Brain microvascular endothelial cell (primary cell): ENCODE measurements around the gene DNAJC27.

Experiments used
- DNase-seq: peaks from one replicate; pipeline ENCODE4 v3.0.0-alpha.2; 2020
- H3K27ac ChIP-seq: fragments of 250-450 bp; sonication (Bioruptor Pico); 2 replicates; pipeline ENCODE4 v1.5.1; 2020; ENCODE audit warnings: mild to moderate bottlenecking, moderate library complexity
- H3K27me3 ChIP-seq: fragments of 250-450 bp; sonication (Bioruptor Pico); replicated peaks from 2 replicates; pipeline ENCODE4 v1.5.1; 2020; ENCODE audit warnings: mild to moderate bottlenecking
- H3K36me3 ChIP-seq: fragments of 250-450 bp; sonication (Bioruptor Pico); replicated peaks from 2 replicates; pipeline ENCODE4 v1.5.1; 2020; ENCODE audit warnings: mild to moderate bottlenecking
- H3K4me3 ChIP-seq: 2 replicates; pipeline ENCODE4 v1.5.1; 2011; ENCODE audit warnings: low read depth, mild to moderate bottlenecking, control low read depth, low read length, moderate library complexity
- in situ Hi-C: cut with HindIII; loops from 2 replicates; pipeline ENCODE4 v1.10.0; 2017; ENCODE audit warnings: low sequenced_read_pairs, low pct_ligation_motif_present
- TF ChIP-seq, protein P1 (sequence below): IDR thresholded peaks from 2 replicates; pipeline ENCODE4 v1.5.1; 2011; ENCODE audit warnings: low read depth, mild to moderate bottlenecking, moderate library complexity, low read length, control low read depth, inconsistent platforms; ENCODE audit errors: missing control alignments

Gene DNAJC27

DNA sequence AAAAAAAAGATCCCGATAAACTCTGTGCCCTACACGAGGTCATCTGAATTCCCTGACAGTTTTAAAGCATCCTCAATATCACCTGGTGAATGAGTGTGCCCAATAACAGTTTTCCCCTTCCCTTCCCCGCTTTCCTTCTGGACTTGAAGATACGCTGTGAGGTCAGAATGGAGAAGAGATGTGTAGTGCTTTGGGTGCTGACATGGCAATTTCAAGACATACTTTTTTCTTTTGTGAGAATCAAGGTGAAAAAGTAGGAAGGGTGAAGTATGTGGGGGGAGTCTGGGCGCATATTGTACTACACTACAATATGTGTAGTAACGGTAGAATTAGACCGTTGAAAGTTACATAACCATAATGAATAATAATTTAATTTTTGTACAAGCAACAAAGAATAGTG is 21.7 kb downstream of the DNAJC27 start:
- Histone ChIP-seq H3K36me3 (no peaks in the 10 kb centered on the region), H3K4me3 (no peak overlapping the region), H3K27me3 (no peaks in the 10 kb centered on the region), H3K27ac (no peak overlapping the region)
- DNase-seq: no peak
- in situ Hi-C loops: no loop called here
- TF ChIP-seq, protein P1, sequence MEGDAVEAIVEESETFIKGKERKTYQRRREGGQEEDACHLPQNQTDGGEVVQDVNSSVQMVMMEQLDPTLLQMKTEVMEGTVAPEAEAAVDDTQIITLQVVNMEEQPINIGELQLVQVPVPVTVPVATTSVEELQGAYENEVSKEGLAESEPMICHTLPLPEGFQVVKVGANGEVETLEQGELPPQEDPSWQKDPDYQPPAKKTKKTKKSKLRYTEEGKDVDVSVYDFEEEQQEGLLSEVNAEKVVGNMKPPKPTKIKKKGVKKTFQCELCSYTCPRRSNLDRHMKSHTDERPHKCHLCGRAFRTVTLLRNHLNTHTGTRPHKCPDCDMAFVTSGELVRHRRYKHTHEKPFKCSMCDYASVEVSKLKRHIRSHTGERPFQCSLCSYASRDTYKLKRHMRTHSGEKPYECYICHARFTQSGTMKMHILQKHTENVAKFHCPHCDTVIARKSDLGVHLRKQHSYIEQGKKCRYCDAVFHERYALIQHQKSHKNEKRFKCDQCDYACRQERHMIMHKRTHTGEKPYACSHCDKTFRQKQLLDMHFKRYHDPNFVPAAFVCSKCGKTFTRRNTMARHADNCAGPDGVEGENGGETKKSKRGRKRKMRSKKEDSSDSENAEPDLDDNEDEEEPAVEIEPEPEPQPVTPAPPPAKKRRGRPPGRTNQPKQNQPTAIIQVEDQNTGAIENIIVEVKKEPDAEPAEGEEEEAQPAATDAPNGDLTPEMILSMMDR: no peak

DNA sequence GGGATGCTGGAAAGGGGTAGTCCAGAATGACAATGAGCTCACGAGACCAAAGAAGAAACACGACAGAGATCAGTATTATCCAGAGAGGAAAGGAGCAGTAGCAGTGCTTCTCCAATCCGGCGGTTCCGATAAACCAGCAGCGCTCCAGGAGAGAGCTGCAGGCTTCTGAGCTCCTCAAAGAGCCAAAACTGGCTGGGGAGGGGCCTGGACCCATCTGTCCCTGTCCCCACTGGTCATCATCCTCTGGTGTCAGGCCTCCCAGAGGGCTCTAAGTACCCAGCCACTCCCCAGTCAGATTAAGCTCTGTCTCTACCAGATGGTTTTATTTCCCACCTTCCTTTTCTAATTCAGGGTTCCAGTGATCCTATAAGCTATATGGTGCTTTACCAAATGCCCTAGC is 23.2 kb downstream of the DNAJC27 start:
- no peak overlapping the region for H3K4me3 ChIP-seq
- TF ChIP-seq, protein P1: no peak
- no peaks in the 10 kb centered on the region for H3K27me3 ChIP-seq
- no peak overlapping the region for H3K27ac ChIP-seq
- no peaks in the 10 kb centered on the region for H3K36me3 ChIP-seq
- no peak for DNase-seq
- in situ Hi-C loops: no loop called here

DNA sequence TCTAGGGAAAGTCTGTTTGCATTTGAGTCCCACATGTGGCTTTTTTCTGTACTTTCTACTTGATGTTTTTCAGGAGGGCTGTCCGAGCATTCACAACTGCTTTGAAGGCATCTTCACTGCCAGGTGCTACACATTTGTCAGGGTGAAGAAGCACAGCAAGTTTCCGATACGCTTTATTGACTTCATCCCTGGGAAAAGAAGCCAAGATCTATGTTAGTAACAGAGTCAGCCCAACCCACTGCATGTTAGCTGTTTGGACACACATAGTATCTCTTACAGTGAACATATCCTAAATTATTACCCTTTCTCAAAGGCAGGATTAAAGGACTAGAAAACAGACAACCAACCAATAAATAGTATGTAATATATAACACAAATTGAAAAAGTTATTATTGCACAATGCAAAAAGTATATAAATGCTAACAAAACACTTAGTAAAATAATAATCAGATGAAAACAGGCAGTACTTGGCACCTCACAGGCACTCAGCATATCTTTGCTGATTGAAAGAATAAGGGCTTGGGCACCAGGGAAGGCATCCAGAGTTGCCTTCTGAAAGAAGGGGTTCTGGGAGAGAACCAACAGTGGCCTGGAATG is 24.1 kb downstream of the DNAJC27 start:
- H3K36me3 ChIP-seq: no peaks in the 10 kb centered on the region
- no peak overlapping the region for H3K4me3 ChIP-seq
- in situ Hi-C loops: no loop called here
- TF ChIP-seq, protein P1: no peak
- DNase-seq: no peak
- H3K27me3 ChIP-seq: no peaks in the 10 kb centered on the region
- no peak overlapping the region for H3K27ac ChIP-seq

DNA sequence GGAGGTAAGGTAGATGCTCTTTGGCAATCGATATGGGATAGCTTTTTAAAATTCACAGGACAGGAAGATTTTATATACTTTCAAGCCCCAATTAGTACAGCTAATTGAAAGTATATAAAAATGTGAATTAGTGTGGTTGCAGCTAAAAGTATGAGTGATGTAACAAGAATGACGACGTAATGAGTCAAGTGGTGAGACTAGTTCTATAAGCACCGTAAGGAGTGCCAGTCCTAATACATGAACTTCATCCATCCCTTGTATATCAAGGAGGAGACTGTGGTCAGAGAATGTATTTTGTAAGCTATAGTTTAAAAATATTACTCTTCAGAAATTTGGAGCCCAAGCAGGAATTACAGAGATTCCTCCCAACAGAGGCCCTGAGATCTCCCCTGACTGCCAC is 25.8 kb downstream of the DNAJC27 start:
- Histone ChIP-seq H3K4me3 (no peak overlapping the region), H3K27me3 (no peaks in the 10 kb centered on the region), H3K36me3 (no peaks in the 10 kb centered on the region), H3K27ac (no peak overlapping the region)
- TF ChIP-seq, protein P1: no peak
- in situ Hi-C loops: no loop called here
- DNase-seq: no peak

DNA sequence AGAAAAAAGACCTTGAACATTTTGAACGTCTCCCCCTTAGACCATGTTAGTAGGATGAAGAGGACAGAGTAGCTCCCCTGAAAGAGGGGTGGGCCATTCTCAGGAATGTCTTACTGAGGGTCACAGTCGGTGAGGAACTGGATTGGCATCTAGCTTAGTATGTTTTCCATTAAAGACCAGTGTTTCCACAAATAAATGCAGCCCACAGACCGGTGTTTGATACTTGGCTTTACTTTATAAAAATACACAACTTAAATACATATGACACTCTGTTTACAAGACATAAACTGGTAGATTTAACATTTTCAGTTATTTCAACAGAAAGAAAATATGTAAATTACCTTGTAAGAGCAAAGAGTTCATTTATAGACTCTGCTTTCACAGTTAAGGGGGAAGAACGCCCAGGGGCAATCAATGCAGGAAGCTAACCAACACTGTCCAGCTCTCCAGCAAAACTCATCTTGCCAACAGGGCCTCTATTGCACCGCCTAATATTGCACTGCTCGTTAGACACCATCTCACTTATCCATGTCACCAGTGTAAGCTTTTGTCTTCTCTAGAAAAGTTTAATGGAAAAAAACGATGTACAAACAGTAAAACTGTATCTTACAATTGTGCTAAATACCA is 28.2 kb downstream of the DNAJC27 start:
- Histone ChIP-seq H3K27ac (no peak overlapping the region), H3K4me3 (no peak overlapping the region), H3K36me3 (no peaks in the 10 kb centered on the region), H3K27me3 (no peaks in the 10 kb centered on the region)
- no peak for DNase-seq
- in situ Hi-C loops: no loop called here
- TF ChIP-seq, protein P1: no peak

- Histone ChIP-seq H3K4me3 (no peak overlapping the region), H3K27me3 (no peaks in the 10 kb centered on the region), H3K27ac (no peak overlapping the region), H3K36me3 (no peaks in the 10 kb centered on the region)
- no peak for DNase-seq
- in situ Hi-C loops: no loop called here
- TF ChIP-seq, protein P1: no peak
Measured at GRCh38 chr2:24939353-24939752, 32.4 kb downstream of the DNAJC27 start.
